IPS-18c (cell line): ENCODE measurements around the gene CDH24.

Experiments used
- H3K4me3 ChIP-seq: 2 replicates; pipeline ENCODE4 v1.7.0; 2013; ENCODE audit warnings: low read depth, mild to moderate bottlenecking, low read length, moderate library complexity; ENCODE audit not compliant: insufficient read depth
- H3K9me3 ChIP-seq: one replicate; pipeline ENCODE4 v1.6.1; 2013; ENCODE audit warnings: mild to moderate bottlenecking, low read length, moderate library complexity; ENCODE audit not compliant: control insufficient read depth, insufficient read depth

CDH24 gene

GRCh38 chr14:23054000-23054811, 3.1 kb downstream of the CDH24 start:
- no peak overlapping the region for H3K4me3 ChIP-seq
- H3K9me3 ChIP-seq = no peaks in the 10 kb centered on the region

- Histone ChIP-seq H3K9me3 (no peaks in the 10 kb centered on the region), H3K4me3 (no peak overlapping the region)
Measured at GRCh38 chr14:23053426-23053825, 3.9 kb downstream of the CDH24 start.

- H3K4me3 ChIP-seq = no peak overlapping the region
- no peaks in the 10 kb centered on the region for H3K9me3 ChIP-seq
Measured at GRCh38 chr14:23052671-23053070, 4.6 kb downstream of the CDH24 start.

- Histone ChIP-seq H3K4me3 (no peak overlapping the region), H3K9me3 (no peaks in the 10 kb centered on the region)
Measured at GRCh38 chr14:23052182-23052623, 5.1 kb downstream of the CDH24 start.

- no peaks in the 10 kb centered on the region for H3K9me3 ChIP-seq
- H3K4me3 ChIP-seq = no peak overlapping the region
Measured at GRCh38 chr14:23051141-23052057, 5.9 kb downstream of the CDH24 start.

- no peaks in the 10 kb centered on the region for H3K9me3 ChIP-seq
Measured at GRCh38 chr14:23049011-23049410, 8.3 kb downstream of the CDH24 start.

GRCh38 chr14:23047751-23048693, 9.3 kb downstream of the CDH24 start:
- no peak overlapping the region for H3K4me3 ChIP-seq
- H3K9me3 ChIP-seq = no peaks in the 10 kb centered on the region

More at GRCh38 chr14:23049011-23049410, 8.3 kb downstream of the CDH24 start:
- H3K4me3 ChIP-seq = no peak overlapping the region

GRCh38 chr14:23047034-23047634, 10.2 kb downstream of the CDH24 start:
- no peaks in the 10 kb centered on the region for H3K9me3 ChIP-seq

GRCh38 chr14:23045419-23046357, 11.6 kb downstream of the CDH24 start:
- Histone ChIP-seq H3K9me3 (no peaks in the 10 kb centered on the region), H3K4me3 (no peak overlapping the region)

More at GRCh38 chr14:23047034-23047634, 10.2 kb downstream of the CDH24 start:
- H3K4me3 ChIP-seq = no peak overlapping the region

GRCh38 chr14:23044840-23045239, 12.5 kb downstream of the CDH24 start:
- Histone ChIP-seq H3K9me3 (no peaks in the 10 kb centered on the region), H3K4me3 (no peak overlapping the region)

GRCh38 chr14:23043754-23044153, 13.6 kb downstream of the CDH24 start:
- no peaks in the 10 kb centered on the region for H3K9me3 ChIP-seq
- no peak overlapping the region for H3K4me3 ChIP-seq

- Histone ChIP-seq H3K4me3 (no peak overlapping the region), H3K9me3 (no peaks in the 10 kb centered on the region)
Measured at GRCh38 chr14:23043145-23043544, 14.2 kb downstream of the CDH24 start.

GRCh38 chr14:23042162-23042965, 15.0 kb downstream of the CDH24 start, which contains the start of gene PSMB11:
Gene PSMB11 (plus strand): TSS chr14:23042212. CDS start chr14:23042226, 14 bp downstream.
- no peaks in the 10 kb centered on the region for H3K9me3 ChIP-seq
- no peak within 1 kb of the TSS for H3K4me3 ChIP-seq

- H3K4me3 ChIP-seq = no peak overlapping the region
- no peaks in the 10 kb centered on the region for H3K9me3 ChIP-seq
Measured at GRCh38 chr14:23041729-23042128, 15.6 kb downstream of the CDH24 start.

- H3K4me3 ChIP-seq = no peak overlapping the region
- H3K9me3 ChIP-seq = no peaks in the 10 kb centered on the region
Measured at GRCh38 chr14:23040100-23040499, 17.2 kb downstream of the CDH24 start.
